HG02981 (cell line): ENCODE results near the gene EIF1.

ENCODE experiments used
- ATAC-seq: cut with Tn5 transposase; IDR thresholded peaks from one replicate; pipeline ENCODE4 v1.9.1; 2021; ENCODE audit warnings: mild to moderate bottlenecking, moderate library complexity; ENCODE audit not compliant: unreplicated experiment

Gene EIF1

GRCh38 chr17:41734139-41734948, 45.7 kb downstream of the EIF1 start, which contains the start of gene HAP1:
Gene HAP1 (minus strand): TSS chr17:41734643. CDS start chr17:41734634, 9 bp downstream.
- ATAC-seq = no peak

GRCh38 chr17:41734949-41735313, 46.2 kb downstream of the EIF1 start:
- no peak for ATAC-seq

- ATAC-seq = no peak
Measured at GRCh38 chr17:41735744-41736143, 47.1 kb downstream of the EIF1 start.

- no peak for ATAC-seq
Measured at GRCh38 chr17:41736983-41737679, 48.4 kb downstream of the EIF1 start.

GRCh38 chr17:41737680-41738023, 49.0 kb downstream of the EIF1 start:
- no peak for ATAC-seq

- ATAC-seq = no peak
Measured at GRCh38 chr17:41738077-41738800, 49.6 kb downstream of the EIF1 start.

GRCh38 chr17:41738801-41739112, 50.1 kb downstream of the EIF1 start:
- no peak for ATAC-seq

GRCh38 chr17:41739661-41740352, 51.1 kb downstream of the EIF1 start:
- no peak for ATAC-seq

- no peak for ATAC-seq
Measured at GRCh38 chr17:41740506-41740905, 51.8 kb downstream of the EIF1 start.

- ATAC-seq = no peak
Measured at GRCh38 chr17:41741709-41742108, 53.0 kb downstream of the EIF1 start.
